ENCODE data around the gene HBEGF.

Gene HBEGF

DNA sequence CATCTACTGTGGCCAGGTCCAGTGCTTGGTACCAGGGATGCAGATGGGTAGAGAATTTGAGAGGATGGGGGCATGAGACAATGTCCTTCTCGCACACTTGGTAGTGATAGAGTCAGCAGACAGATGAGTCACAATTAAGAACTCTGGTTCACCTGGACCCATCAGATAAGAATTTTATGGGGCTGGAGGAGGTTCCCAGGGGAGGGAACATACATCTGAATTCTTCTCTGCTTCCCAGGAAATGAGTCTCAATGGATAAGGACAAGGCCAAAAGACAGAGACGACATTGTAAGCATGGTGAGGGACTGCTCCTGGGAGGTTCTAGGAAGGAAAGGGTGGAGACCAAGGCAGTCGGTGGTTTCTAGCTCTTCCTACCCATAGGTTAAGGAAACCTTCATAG, 18.9 kb upstream of the HBEGF start:
- H3K27ac ChIP-seq = no peak overlapping the region
- TF ChIP-seq, protein P1, sequence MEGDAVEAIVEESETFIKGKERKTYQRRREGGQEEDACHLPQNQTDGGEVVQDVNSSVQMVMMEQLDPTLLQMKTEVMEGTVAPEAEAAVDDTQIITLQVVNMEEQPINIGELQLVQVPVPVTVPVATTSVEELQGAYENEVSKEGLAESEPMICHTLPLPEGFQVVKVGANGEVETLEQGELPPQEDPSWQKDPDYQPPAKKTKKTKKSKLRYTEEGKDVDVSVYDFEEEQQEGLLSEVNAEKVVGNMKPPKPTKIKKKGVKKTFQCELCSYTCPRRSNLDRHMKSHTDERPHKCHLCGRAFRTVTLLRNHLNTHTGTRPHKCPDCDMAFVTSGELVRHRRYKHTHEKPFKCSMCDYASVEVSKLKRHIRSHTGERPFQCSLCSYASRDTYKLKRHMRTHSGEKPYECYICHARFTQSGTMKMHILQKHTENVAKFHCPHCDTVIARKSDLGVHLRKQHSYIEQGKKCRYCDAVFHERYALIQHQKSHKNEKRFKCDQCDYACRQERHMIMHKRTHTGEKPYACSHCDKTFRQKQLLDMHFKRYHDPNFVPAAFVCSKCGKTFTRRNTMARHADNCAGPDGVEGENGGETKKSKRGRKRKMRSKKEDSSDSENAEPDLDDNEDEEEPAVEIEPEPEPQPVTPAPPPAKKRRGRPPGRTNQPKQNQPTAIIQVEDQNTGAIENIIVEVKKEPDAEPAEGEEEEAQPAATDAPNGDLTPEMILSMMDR (conservative IDR thresholded peaks at IDR 0.05) = no peak

DNA sequence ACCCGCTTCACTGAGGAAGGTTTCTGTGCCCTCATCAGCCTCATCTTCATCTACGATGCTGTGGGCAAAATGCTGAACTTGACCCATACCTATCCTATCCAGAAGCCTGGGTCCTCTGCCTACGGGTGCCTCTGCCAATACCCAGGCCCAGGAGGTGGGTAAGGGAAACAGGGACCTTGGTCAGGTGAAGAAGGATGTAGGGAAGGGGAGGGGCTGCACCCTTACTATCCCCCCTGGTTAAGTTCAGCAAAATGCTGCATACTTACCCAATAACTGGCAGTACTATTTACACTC, 18.0 kb upstream of the HBEGF start:
- H3K27ac ChIP-seq = no peak overlapping the region
- TF ChIP-seq, protein P1 (conservative IDR thresholded peaks at IDR 0.05) = no peak

DNA sequence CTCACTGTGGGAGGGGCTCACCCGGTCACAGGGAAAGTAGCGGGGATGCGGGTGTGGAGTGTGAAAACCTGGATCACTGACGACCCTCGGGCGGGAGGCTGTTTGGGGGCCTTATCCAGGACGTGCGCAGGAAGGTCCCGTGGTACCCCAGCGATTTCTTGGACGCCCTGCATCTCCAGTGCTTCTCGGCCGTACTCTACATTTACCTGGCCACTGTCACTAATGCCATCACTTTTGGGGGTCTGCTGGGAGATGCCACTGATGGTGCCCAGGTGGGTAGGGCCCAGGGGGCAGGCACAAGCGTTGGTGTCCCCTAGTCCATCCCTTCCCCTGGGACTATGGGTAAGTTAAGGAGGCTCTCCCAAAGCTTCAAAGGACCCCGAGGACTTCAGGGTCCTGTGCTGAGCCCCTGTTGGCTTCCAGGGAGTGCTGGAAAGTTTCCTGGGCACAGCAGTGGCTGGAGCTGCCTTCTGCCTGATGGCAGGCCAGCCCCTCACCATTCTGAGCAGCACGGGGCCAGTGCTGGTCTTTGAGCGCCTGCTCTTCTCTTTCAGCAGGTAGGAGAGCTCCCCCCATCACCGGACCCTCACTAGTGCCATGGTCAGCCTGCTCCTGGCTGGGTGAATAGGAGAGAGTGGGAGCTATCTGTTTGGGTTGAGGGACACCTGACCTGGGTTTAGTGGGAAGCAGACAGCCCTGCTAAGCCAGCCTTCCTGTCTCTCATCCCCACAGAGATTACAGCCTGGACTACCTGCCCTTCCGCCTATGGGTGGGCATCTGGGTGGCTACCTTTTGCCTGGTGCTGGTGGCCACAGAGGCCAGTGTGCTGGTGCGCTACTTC, 17.4 kb upstream of the HBEGF start:
- H3K27ac ChIP-seq = no peak overlapping the region
- TF ChIP-seq, protein P1 (conservative IDR thresholded peaks at IDR 0.05) = no peak

DNA sequence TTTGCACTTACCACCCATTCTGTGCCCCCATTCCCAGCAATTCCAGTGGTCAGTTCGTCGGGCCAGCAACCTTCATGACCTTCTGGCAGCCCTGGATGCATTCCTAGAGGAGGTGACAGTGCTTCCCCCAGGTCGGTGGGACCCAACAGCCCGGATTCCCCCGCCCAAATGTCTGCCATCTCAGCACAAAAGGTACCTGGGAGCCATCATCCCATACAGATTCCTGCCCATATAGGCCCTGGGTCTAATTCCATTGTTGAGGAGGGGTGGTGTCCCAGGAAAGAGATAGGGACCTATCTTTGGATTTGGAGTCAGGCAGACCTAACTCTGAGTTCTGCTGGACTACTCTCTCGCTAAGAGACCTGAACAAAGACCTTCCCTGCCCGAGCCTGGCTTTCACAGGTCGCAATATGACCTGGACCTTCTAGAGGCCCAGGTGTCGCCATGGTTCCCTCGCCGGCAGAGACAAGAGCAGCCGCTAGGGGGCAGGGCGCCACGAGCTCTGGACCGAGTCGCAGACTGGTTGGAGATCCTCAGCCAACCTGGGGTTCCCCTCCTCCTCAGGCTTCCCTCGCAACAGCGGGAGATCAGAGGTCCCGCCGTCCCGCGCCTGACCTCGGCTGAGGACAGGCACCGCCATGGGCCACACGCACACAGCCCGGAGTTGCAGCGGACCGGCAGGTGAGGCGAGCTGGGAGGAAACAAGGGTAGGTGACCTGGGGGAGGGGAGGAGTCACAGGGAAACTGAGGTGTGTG, 16.6 kb upstream of the HBEGF start:
- H3K27ac ChIP-seq = no peak overlapping the region
- TF ChIP-seq, protein P1 (conservative IDR thresholded peaks at IDR 0.05) = peak; percentile 64

DNA sequence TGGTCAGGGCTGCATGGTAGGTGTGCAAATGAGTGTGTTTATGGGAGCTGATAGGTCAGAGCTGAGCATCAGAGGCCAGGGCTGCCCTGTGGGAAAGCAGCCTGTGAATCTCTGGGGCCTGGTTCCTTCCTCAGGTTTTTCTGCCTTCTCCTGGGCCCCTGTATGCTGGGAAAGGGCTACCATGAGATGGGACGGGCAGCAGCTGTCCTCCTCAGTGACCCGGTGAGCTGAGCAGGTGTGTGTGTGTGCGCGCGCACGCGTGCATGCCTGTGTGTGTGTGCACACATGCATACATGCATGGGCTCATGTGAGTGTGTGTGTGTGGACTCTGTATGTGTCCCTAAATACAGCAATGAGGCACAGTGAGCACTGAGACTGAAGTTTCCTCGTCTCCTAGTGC, 15.9 kb upstream of the HBEGF start:
- TF ChIP-seq, protein P1 (conservative IDR thresholded peaks at IDR 0.05) = no peak
- no peak overlapping the region for H3K27ac ChIP-seq

- no peak overlapping the region for H3K27ac ChIP-seq
- TF ChIP-seq, protein P1 (conservative IDR thresholded peaks at IDR 0.05) = no peak
These were observed 15.5 kb upstream of the HBEGF start for GRCh38 chr5:140361901-140362300.

DNA sequence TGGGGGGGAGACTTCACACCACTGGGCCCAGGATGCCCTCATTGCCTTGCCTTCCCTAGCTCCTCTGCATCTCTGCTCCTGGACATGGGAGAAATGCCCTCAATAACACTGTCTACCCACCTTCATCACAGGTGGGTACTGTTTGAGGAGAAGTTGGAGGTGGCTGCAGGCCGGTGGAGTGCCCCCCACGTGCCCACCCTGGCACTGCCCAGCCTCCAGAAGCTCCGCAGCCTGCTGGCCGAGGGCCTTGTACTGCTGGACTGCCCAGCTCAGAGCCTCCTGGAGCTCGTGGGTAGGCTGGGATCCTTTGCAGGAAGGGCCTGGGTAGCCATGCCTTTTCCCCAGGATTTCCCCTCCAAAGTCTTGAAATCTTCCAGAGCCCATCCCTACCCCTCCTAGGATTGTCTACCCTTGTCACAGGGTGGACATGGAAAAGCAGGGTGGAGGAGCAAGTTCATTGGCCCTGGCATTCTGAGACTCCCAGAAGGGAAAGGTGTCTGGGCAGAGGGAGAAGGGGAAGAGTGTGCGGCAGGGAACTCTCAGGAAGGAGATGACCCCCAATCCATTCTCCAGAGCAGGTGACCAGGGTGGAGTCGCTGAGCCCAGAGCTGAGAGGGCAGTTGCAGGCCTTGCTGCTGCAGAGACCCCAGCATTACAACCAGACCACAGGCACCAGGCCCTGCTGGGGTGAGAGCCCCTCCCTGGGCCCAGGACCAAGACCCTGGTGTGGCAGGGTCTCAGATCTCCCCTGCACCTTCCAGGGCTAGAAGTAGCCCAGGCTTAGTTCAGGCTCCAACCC, 14.5 kb upstream of the HBEGF start:
- TF ChIP-seq, protein P1 (conservative IDR thresholded peaks at IDR 0.05) = no peak

More for the DNA sequence above, 14.5 kb upstream of the HBEGF start:
- H3K27ac ChIP-seq = no peak overlapping the region

Measured in VCaP (cell line).